Endothelial cell of umbilical vein (primary cell): ENCODE measurements around the gene GPR17. TPM values are rescaled to one million over a fixed set of nuclear protein-coding genes. Genes with fewer than 3 reads are reported as not detected.

ENCODE experiments used
- BruUV-seq: library from RNA; stranded (reverse); fragments of 400-500 nt; replicated peaks from 2 replicates; lab custom pipeline; 2021; lab: Mats Ljungman, UMichigan
- CTCF ChIA-PET: fragments of 300-600, 350-600 bp; sonication (Branson Sonifier 250); formaldehyde crosslinking; loops from one replicate; lab custom pipeline; 2021; ENCODE audit warnings: antibody characterized with exemption, inconsistent platforms; lab: Charles Lee
- POLR2A ChIA-PET: fragments of 300-600, 350-600 bp; sonication (Branson Sonifier 250); formaldehyde crosslinking; loops from one replicate; lab custom pipeline; 2021; ENCODE audit warnings: antibody characterized with exemption, inconsistent platforms; lab: Charles Lee
- DNase-seq: peaks from one replicate; pipeline ENCODE4 v3.0.0-alpha.2; 2011; ENCODE audit warnings: low read depth, low spot score
- FAIRE-seq: peaks from 2 replicates; lab custom pipeline; 2011; peaks lifted over from hg19 to GRCh38; lab: Jason Lieb, UNC
- H2AFZ ChIP-seq: 2 replicates; pipeline ENCODE4 v1.6.0; 2012; ENCODE audit warnings: low read depth, low read length, control low read depth, inconsistent platforms
- H3K27ac ChIP-seq: 2 replicates; pipeline ENCODE4 v1.5.1; 2011; ENCODE audit warnings: low read depth, mild to moderate bottlenecking, control low read depth, low read length, moderate library complexity; ENCODE audit not compliant: insufficient read depth
- H3K27me3 ChIP-seq, 2 experiments: 2 replicates each; pipeline versions ENCODE4 v1.6.0 to v1.6.1; 2011; ENCODE audit warnings: low read length in 2 of 2, mixed read lengths in 1 of 2; ENCODE audit not compliant: control insufficient read depth in 2 of 2, insufficient read depth in 2 of 2
- H3K36me3 ChIP-seq, 2 experiments: 2 replicates in 1 of 2; 3 replicates in 1 of 2; pipeline ENCODE4 v1.5.1; 2011; ENCODE audit warnings: low read length in 2 of 2, mild to moderate bottlenecking in 1 of 2, moderate library complexity in 1 of 2; ENCODE audit not compliant: control insufficient read depth in 2 of 2, insufficient read depth in 2 of 2; ENCODE audit errors: extremely low read depth in 1 of 2
- H3K4me1 ChIP-seq: 3 replicates; pipeline ENCODE4 v1.5.1; 2011; ENCODE audit warnings: mild to moderate bottlenecking, low read length; ENCODE audit not compliant: control insufficient read depth, insufficient read depth; ENCODE audit errors: extremely low read depth
- H3K4me2 ChIP-seq: 2 replicates; pipeline ENCODE4 v1.6.1; 2011; ENCODE audit warnings: low read length, control low read depth, mixed read lengths; ENCODE audit not compliant: insufficient read depth
- H3K4me3 ChIP-seq, 3 experiments: fragments of 200-600 bp in 1 of 3; sonication (generic), shearing (Covaris generic) in 1 of 3; replicated peaks in 1 of 3; 2 replicates each; pipeline ENCODE4 v1.5.1; 2011 to 2016; ENCODE audit warnings: control low read depth in 3 of 3, low read length in 3 of 3, mild to moderate bottlenecking in 2 of 3, inconsistent platforms in 1 of 3, low read depth in 1 of 3, moderate library complexity in 1 of 3; ENCODE audit not compliant: insufficient read depth in 1 of 3
- H3K79me2 ChIP-seq: 2 replicates; pipeline ENCODE4 v1.6.0; 2012; ENCODE audit warnings: low read length, inconsistent platforms; ENCODE audit not compliant: control insufficient read depth, insufficient read depth
- H3K9ac ChIP-seq: replicated peaks from 2 replicates; pipeline ENCODE3; 2011; ENCODE audit warnings: low read length, control low read depth; ENCODE audit not compliant: insufficient read depth; ENCODE audit errors: extremely low read depth
- H3K9me1 ChIP-seq: replicated peaks from 3 replicates; pipeline ENCODE4 v1.6.0; 2011; ENCODE audit warnings: mild to moderate bottlenecking, low read length; ENCODE audit not compliant: control insufficient read depth, insufficient read depth; ENCODE audit errors: extremely low read depth
- H3K9me3 ChIP-seq: replicated peaks from 2 replicates; pipeline ENCODE4 v1.5.1; 2012; ENCODE audit warnings: low read length, inconsistent platforms; ENCODE audit not compliant: control insufficient read depth, insufficient read depth
- H4K20me1 ChIP-seq: replicated peaks from 2 replicates; pipeline ENCODE3; 2011; ENCODE audit warnings: mild to moderate bottlenecking, low read length; ENCODE audit not compliant: control insufficient read depth, insufficient read depth; ENCODE audit errors: extremely low read depth
- EZH2 ChIP-seq: IDR thresholded peaks from 2 replicates; pipeline ENCODE4 v1.6.1; 2012; ENCODE audit warnings: borderline replicate concordance, low read depth, mild to moderate bottlenecking, moderate library complexity, low read length, inconsistent platforms; ENCODE audit not compliant: severe bottlenecking
- FOS ChIP-seq: IDR thresholded peaks from 2 replicates; pipeline ENCODE4 v1.6.1; 2011; ENCODE audit warnings: mild to moderate bottlenecking, low read length, moderate library complexity, borderline replicate concordance; ENCODE audit not compliant: insufficient read depth
- GATA2 ChIP-seq: IDR thresholded peaks from 2 replicates; pipeline ENCODE4 v1.7.0; 2011; ENCODE audit warnings: low read depth, mild to moderate bottlenecking, moderate library complexity, mixed read lengths, low read length; ENCODE audit not compliant: insufficient read length, insufficient read depth
- JUN ChIP-seq: IDR thresholded peaks from 2 replicates; pipeline ENCODE4 v1.6.1; 2011; ENCODE audit warnings: borderline replicate concordance, low read depth; ENCODE audit not compliant: insufficient read length, insufficient read depth
- MYC ChIP-seq: IDR thresholded peaks from one replicate; pipeline ENCODE4 v1.6.1; 2011; ENCODE audit warnings: mild to moderate bottlenecking, low read depth, low read length
- POLR2A ChIP-seq: IDR thresholded peaks from 2 replicates; pipeline ENCODE4 v1.6.1; 2012; ENCODE audit warnings: low read depth, mild to moderate bottlenecking, control low read depth, low read length
- POLR2AphosphoS5 ChIP-seq: IDR thresholded peaks from 2 replicates; pipeline ENCODE4 v1.6.1; 2012; ENCODE audit warnings: low read depth, mild to moderate bottlenecking, control low read depth, low read length, moderate library complexity; ENCODE audit not compliant: insufficient read depth
- dilution Hi-C: fragments of 300-500 bp; cut with MboI; formaldehyde crosslinking; loops from one replicate; pipeline ENCODE4 v1.15.0; 2019; ENCODE audit warnings: low sequenced_read_pairs; ENCODE audit not compliant: extremely low pct_ligation_motif_present
- intact Hi-C: fragments of 100-400 bp; cut with micrococcal nuclease; formaldehyde crosslinking; loops from one replicate; pipeline ENCODE4 v1.10.0; 2022
- polyA plus RNA-seq, 4 experiments: library from polyadenylated mRNA; depleted of rRNA in 3 of 4; stranded (reverse) in 3 of 4; unstranded in 1 of 4; fragments of >200 nt; gene quantifications; 2 replicates each; pipeline versions ENCODE4 v1.2.1 to v1.2.3, GENCODE V29; 2011 to 2012; ENCODE audit warnings: missing spikeins in 1 of 4
- total RNA-seq: library from RNA; stranded (reverse); gene quantifications from 2 replicates; pipeline ENCODE4 v1.2.3, GENCODE V29; 2021
- TF ChIP-seq, protein P1 (sequence below): IDR thresholded peaks from 2 replicates; pipeline ENCODE4 v1.6.1; 2011; ENCODE audit not compliant: insufficient read depth, insufficient read length
- TF ChIP-seq, protein P2 (sequence below), 2 donors: IDR thresholded peaks; 1 replicate in 1 of 2; 2 replicates in 1 of 2; pipeline ENCODE4 v1.5.1; 2011; ENCODE audit warnings: low read length in 2 of 2, mild to moderate bottlenecking in 2 of 2, moderate library complexity in 2 of 2, control low read depth in 1 of 2, inconsistent platforms in 1 of 2, low read depth in 1 of 2; ENCODE audit not compliant: insufficient read depth in 1 of 2; ENCODE audit errors: extremely low read depth in 1 of 2

Gene GPR17
- total and polyA plus RNA-seq, 2 donors (not counting 3 experiments of a cell fraction or from before 2014, with no cell fraction given), result 0.10 TPM; not detected in 1

DNA sequence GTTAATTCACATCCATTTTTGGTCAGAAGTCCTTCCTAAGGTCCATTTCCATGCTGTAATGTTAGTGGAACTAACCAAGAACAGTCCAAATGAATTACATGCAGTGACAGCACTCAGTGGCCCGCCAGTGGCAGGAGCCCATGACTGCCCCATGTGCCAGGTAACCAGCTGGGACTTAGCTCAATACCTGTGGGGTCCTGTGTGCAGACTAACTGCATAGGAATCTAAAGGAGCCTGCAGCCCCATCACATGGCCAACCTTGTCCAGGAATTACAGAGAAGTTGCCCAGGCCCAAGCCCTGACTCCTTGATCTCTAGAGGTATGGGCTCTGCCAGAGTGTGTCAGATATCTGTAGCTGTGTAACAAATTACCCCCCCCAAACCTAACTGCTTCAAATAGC lies 35.4 kb upstream of the GPR17 start:
- no peak overlapping the region for H3K4me2 ChIP-seq
- H3K36me3 ChIP-seq, result no peaks in the 10 kb centered on the region
- ChIA-PET CTCF (interaction anchor here (3.1 kb wide), 1 partner anchor 19 kb away, joined by 23 read pairs; no protein-coding TSS in a partner anchor), POLR2A (no interaction called here)
- H3K27ac ChIP-seq, result no peak overlapping the region
- DNase-seq (no peak), FAIRE-seq (no peak)
- H3K4me3 ChIP-seq, result no peak overlapping the region
- H3K4me1 ChIP-seq, result no peaks in the 10 kb centered on the region
- dilution Hi-C loops (no loop called here), intact Hi-C loops (no loop called here)
- H3K9ac ChIP-seq, result no peak overlapping the region
- H3K9me3 ChIP-seq, result no peaks in the 10 kb centered on the region
- no peaks in the 10 kb centered on the region for H3K79me2 ChIP-seq
- no peak for TF ChIP-seq POLR2A
- TF ChIP-seq, protein P1, sequence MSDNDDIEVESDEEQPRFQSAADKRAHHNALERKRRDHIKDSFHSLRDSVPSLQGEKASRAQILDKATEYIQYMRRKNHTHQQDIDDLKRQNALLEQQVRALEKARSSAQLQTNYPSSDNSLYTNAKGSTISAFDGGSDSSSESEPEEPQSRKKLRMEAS, result no peak
- no peak for TF ChIP-seq JUN
- no peak for TF ChIP-seq FOS
- no peak for TF ChIP-seq MYC
- TF ChIP-seq, protein P2, sequence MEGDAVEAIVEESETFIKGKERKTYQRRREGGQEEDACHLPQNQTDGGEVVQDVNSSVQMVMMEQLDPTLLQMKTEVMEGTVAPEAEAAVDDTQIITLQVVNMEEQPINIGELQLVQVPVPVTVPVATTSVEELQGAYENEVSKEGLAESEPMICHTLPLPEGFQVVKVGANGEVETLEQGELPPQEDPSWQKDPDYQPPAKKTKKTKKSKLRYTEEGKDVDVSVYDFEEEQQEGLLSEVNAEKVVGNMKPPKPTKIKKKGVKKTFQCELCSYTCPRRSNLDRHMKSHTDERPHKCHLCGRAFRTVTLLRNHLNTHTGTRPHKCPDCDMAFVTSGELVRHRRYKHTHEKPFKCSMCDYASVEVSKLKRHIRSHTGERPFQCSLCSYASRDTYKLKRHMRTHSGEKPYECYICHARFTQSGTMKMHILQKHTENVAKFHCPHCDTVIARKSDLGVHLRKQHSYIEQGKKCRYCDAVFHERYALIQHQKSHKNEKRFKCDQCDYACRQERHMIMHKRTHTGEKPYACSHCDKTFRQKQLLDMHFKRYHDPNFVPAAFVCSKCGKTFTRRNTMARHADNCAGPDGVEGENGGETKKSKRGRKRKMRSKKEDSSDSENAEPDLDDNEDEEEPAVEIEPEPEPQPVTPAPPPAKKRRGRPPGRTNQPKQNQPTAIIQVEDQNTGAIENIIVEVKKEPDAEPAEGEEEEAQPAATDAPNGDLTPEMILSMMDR (IDR thresholded peaks at IDR 0.05; ENCODE audit: extremely low read depth in 1 of 2, insufficient read depth in 1 of 2, low read depth in 1 of 2, low read length in 2 of 2), result no peak
- TF ChIP-seq GATA2, result no peak
- no peak for TF ChIP-seq EZH2
- TF ChIP-seq POLR2AphosphoS5, result no peak
- H2AFZ ChIP-seq, result no peak overlapping the region
- H3K9me1 ChIP-seq, result no peaks in the 10 kb centered on the region
- BruUV-seq, result no TSS peak
- no peaks in the 10 kb centered on the region for H4K20me1 ChIP-seq
- H3K27me3 ChIP-seq, result peaks cover 5 to 7% of the 10 kb centered on the region in 2 experiments
